ENCODE results near the gene ARGLU1.
A peak's percentile ranks its signal among the peaks of the same experiment; 100 is the strongest.
"Not testable (repeated sequence)": the region's sequence is repeated elsewhere in the genome, so short reads cannot be mapped to it uniquely, and the experiment has no call there.

ARGLU1 gene, protein sequence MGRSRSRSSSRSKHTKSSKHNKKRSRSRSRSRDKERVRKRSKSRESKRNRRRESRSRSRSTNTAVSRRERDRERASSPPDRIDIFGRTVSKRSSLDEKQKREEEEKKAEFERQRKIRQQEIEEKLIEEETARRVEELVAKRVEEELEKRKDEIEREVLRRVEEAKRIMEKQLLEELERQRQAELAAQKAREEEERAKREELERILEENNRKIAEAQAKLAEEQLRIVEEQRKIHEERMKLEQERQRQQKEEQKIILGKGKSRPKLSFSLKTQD

DNA sequence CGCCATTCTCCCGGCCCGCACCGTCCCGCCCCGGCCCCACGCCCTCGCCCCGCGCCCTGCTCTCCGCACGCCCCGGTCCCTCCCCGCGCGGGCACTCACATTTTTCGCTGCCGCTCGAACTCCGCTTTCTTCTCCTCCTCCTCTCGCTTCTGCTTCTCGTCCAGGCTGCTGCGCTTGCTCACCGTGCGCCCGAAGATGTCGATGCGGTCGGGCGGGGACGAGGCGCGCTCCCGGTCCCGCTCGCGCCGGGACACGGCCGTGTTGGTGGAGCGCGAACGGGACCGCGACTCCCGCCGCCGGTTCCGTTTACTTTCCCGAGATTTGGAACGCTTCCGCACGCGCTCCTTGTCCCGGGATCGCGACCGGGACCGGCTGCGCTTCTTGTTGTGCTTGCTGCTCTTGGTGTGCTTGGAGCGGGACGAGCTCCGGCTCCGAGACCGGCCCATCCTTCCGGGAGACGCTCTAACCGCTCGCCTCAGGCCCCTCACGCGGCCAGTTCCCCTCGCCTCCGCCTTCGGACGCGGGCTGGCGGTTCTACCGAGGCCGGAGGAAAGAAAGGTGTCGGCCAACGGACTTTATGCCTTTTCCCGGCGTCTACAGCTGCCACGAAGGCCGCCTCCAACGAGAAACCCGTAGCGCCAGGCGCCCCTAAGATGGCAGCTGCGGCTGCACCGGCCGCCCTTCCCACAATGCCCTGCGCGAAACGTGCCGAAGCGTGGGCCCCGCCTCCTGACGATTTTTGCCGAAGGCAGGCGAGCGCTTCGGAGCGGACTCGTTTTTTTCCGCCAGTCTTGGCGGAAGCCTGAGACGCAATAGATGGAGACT lies at the start of gene ARGLU1:
Gene ARGLU1, minus strand, starts transcription at position 664 of the 825 bp plus-strand sequence. Its CDS starts 218 bp downstream, at position 446.
- DNase-seq (ENCODE audit: low spot score), result peak; percentile 96

DNA sequence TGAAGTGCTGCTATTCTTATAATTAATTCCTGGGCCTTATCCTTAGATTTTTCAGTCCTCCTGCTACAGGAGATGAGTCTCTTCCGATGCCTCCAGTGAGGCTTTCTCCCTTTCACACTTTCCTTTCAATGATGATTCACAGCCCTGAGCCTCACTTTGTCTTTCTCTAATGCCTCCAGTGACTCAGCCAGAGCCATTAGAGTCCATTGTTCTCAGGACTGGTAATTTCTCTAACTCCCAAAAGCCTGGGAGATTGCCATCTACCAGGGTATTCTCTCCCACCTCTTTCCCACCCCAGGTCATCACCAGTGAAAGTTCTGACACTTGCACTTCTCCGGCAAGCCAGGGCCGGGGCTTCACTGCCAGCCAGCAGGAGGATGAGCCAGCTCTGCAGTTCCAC lies 49.6 kb upstream of the ARGLU1 start:
- no peak for DNase-seq (ENCODE audit: low spot score)

GRCh38 chr13:106616729-106617128 lies 48.8 kb upstream of the ARGLU1 start:
- no peak for DNase-seq (ENCODE audit: low spot score)

- DNase-seq (ENCODE audit: low spot score), result no peak
Measured at GRCh38 chr13:106614874-106615273, 46.9 kb upstream of the ARGLU1 start.

GRCh38 chr13:106612688-106613087 lies 44.8 kb upstream of the ARGLU1 start:
- DNase-seq (ENCODE audit: low spot score), result no peak

- peak; percentile 68 for DNase-seq (ENCODE audit: low spot score)
Measured at GRCh38 chr13:106610486-106610885, 42.5 kb upstream of the ARGLU1 start.

GRCh38 chr13:106609116-106609515 lies 41.2 kb upstream of the ARGLU1 start:
- DNase-seq (ENCODE audit: low spot score), result no peak

- no peak for DNase-seq (ENCODE audit: low spot score)
Measured at GRCh38 chr13:106603546-106603945, 35.6 kb upstream of the ARGLU1 start.

GRCh38 chr13:106602178-106602577 lies 34.2 kb upstream of the ARGLU1 start:
- no peak for DNase-seq (ENCODE audit: low spot score)

- no peak for DNase-seq (ENCODE audit: low spot score)
Measured at GRCh38 chr13:106601489-106601888, 33.6 kb upstream of the ARGLU1 start.

- DNase-seq (ENCODE audit: low spot score), result not testable (repeated sequence)
Measured at GRCh38 chr13:106600798-106601135, 32.8 kb upstream of the ARGLU1 start.

DNA sequence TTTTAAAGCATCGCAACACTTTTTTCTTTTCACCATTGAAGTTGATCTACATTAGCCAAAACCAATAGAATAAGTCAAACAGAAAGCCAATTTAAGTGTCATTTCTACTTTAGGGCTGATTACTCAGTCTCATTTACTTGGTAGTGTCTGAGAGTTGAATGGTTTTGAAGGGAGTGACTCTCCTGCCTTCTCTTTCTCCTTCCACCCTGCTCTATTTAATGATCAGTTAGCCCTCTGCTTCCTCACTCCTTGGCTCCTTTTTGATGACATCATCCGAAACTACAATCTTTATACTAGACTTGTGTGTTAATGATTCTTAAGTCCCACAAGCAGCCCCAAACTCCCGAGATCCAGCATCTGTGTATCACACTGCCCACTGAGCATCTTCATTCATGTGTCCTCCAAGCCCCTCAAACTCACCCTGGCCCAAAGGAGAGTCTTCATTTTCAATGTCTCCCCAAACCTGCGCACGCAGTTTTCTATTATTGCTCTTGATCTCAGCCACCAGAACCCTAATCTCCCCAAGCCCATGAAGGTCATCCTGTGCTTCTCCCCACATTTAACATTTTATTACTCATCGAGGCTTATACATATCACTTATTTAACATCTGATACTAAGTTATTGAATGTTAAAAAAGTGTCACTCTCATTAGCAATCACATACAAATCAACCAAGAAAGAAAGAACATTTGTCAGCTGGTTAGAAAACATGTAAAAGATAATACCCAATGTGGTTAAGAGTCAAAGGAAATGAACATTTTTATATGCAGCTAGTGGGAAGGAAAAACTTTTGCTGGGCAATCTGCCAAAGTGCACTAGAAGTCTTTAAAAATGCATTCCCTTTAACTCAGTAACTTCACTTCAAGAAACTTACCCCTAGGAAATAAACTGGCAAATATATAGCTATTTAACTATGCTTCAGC lies 32.2 kb upstream of the ARGLU1 start:
- no peak for DNase-seq (ENCODE audit: low spot score)

DNA sequence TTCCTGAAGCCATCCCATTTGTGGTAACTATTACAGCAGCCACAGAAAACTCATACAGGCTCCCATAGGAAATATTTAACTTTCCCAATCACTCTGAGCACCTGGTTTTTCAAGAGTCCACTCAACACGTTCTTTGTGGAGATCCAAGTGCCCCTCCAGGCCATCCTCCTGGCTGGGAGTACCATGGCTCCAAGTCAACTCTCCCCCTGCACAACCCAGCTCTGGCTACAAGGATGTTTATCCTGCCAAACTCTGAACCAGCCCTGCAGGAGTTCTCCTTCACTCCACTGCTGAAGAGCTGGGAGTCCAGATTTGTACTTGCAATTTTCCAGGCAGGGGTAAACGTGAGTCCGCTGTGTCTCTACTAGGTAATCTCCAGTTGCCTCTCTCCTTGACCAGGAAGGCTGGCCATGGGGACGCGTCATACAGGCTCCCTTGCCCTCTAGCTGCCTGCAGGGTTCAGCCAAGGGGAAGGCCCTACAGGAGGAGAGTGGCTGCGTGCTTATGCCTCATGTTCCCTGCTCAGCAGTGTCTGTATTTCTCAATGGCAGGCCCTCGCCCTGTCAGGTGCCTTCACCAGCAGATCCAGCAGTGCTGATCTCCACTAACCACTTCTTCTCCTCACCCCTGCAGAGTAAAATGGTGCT lies 29.9 kb upstream of the ARGLU1 start:
- DNase-seq (ENCODE audit: low spot score), result no peak

- DNase-seq (ENCODE audit: low spot score), result no peak
Measured at GRCh38 chr13:106597186-106597585, 29.2 kb upstream of the ARGLU1 start.

DNA sequence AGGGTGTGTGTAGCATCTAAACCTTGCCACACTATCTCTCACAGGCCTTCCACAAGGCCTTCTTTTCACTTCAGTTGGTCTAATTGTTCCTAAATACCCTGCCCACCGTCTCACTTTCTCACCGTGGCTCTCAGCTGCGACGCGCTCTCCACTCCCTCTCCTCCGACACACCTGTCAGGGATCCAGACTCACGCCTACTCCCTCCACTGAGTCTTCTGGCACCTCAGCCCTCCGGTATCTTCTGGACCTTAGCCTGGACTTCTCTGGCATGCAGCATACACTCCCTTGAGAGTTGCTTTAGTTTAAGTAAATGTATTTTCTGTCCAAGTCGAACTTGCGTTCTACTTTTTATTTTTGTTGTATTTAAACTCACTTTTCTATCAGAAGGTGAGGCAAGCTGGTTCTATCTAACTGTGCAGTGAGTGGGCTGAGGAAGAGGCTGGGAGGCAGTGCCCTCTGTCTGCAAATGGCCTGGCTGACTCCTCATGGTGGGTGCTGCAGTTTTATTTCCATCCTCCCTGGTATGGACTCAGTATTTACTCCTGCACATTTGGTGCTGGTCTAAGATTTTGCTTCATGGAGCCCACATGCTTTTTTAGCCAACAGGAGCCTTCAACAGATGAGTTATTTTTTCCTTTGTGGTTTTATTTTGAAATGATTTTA lies 28.5 kb upstream of the ARGLU1 start:
- DNase-seq (ENCODE audit: low spot score), result no peak

- peak; percentile 24 for DNase-seq (ENCODE audit: low spot score)
Measured at GRCh38 chr13:106595625-106596024, 27.7 kb upstream of the ARGLU1 start.

GRCh38 chr13:106594980-106595379 lies 27.0 kb upstream of the ARGLU1 start:
- DNase-seq (ENCODE audit: low spot score), result no peak

- no peak for DNase-seq (ENCODE audit: low spot score)
Measured at GRCh38 chr13:106593132-106593531, 25.2 kb upstream of the ARGLU1 start.

DNA sequence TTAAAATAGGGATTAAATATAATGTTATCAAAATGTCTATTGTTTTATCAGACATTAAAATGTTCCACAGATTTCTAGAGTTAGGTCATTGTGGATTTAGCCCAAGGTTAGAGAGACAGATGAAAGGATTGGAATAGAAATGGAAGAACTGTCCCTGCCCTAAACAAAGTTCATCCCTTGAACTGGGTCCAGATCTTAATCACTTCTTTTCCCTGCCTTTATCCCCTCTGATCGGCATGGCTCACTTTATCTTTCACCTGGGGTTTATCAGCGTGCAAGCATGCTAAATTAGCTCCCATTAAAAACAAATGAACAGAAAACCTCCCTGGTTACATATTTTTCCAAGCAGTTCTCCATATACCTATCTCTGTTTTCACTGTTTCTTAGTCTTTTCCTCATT lies 23.4 kb upstream of the ARGLU1 start:
- DNase-seq (ENCODE audit: low spot score), result no peak

DNA sequence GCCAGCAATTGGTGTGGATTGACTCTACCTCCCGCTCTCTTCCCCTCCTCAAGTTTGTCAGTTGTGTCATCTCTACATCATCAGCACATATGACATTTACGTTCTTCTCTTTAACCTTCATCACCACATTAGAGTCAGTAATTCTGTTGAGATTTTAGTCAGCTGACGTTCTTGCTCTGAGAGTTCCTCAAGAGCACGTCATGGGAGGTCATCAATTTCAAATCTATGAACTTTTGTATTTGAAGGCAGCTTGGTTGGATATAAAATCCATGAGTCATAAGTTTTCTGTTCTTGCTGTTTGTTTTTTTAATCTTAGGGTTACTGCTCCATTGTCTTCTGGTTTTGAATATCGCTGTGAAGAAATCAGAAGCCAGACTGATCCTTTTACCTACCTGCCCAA lies 21.8 kb upstream of the ARGLU1 start:
- DNase-seq (ENCODE audit: low spot score), result no peak

GRCh38 chr13:106588367-106588766 lies 20.4 kb upstream of the ARGLU1 start:
- no peak for DNase-seq (ENCODE audit: low spot score)
